Measurements from ENCODE around the gene TNS3.
A peak's percentile ranks its signal among the peaks of the same experiment; 100 is the strongest.
"Not testable (repeated sequence)": the region's sequence is repeated elsewhere in the genome, so short reads cannot be mapped to it uniquely, and the experiment has no call there.

Gene TNS3

GRCh38 chr7:47581804-47582763, at the start of gene TNS3:
Gene TNS3 (minus strand): TSS chr7:47582111. CDS start chr7:47439636, 142,475 bp downstream.
- peak; percentile 80 for DNase-seq

GRCh38 chr7:47631711-47632110, 49.8 kb upstream of the TNS3 start:
- no peak for DNase-seq

- no peak for DNase-seq
Observed at GRCh38 chr7:47627580-47628283, 45.8 kb upstream of the TNS3 start.

DNA sequence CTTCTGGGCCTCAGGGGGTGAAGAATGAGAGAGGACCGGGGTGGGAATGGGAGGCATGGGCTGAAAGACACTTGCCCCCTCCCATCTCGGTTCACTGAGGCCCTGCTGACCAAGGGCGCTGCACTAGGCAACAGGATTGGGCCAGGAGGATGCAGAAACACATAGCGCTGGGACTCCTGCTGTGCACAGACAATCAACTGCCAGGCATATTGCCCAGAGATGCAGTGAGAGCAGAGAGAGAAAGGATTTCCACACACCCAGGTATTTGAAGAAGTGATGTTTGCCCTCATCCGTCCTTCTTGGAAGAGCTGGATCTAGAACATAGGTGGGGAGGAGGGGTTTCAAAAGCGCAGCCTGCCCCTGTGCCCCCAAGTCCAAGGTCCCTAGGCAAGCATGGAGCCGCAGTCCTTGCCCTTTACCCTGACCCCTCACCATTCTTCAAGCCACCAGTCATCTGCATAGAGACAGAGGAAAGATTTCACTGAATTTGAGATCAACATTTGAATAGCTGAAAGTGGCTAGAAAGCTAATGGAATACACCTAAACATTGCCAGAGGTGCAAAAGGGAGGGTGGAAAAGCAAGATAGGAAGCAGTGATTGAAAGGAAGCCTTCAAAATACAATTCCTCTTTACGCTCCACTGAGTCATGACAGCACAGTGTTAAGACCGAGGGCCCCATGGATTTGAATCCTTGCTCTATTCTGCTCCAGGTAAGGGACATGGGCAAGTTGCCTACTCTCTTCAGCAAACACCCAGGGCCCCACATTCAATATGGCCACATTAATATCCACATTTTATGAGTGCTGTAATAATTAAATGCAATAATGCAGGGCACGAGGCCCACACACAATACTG, 44.2 kb upstream of the TNS3 start:
- peak; percentile 68 for DNase-seq

GRCh38 chr7:47624689-47625088, 42.8 kb upstream of the TNS3 start:
- DNase-seq = no peak

GRCh38 chr7:47622946-47623640, 41.2 kb upstream of the TNS3 start:
- no peak for DNase-seq

GRCh38 chr7:47622586-47622945, 40.7 kb upstream of the TNS3 start:
- no peak for DNase-seq

GRCh38 chr7:47621979-47622561, 40.2 kb upstream of the TNS3 start:
- DNase-seq = no peak

GRCh38 chr7:47621347-47621746, 39.4 kb upstream of the TNS3 start:
- no peak for DNase-seq

DNA sequence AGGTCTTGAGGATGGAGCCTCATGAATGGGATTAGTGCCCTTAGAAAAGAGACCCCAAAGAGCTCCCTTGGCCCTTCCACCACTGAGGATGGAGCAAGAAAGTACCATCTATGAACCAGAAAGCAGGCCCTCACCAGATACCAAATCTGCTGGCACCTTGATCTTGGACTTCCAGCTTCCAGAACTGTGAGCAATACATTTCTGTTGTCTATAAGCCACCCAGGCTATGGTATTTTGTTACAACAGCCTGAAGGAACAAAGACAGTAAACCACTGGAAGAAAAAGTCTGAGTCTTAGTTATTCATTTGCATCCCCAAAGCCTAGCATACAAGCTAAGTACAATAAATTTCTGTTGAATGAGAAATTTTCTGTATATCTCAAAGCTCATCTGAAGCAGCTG, 37.9 kb upstream of the TNS3 start:
- no peak for DNase-seq

DNA sequence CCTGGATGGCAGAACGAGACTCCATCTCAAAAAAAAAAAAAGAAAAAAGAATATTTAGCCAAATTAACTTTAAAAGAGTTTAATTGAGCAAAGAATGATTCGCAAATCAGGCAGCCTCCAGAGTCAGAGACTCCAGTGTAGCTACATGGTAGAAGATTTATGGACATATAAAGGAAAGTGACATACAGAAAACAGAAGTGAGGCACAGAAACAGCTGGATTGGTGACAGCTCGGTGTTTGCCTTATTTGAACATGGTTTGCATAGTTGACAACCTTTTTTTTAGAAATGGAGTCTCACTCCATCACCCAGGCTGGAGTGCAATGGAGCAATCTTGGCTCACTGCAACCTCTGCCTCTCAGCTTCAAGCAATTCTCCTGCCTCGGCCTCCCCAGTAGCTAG, 35.2 kb upstream of the TNS3 start:
- DNase-seq = no peak

DNA sequence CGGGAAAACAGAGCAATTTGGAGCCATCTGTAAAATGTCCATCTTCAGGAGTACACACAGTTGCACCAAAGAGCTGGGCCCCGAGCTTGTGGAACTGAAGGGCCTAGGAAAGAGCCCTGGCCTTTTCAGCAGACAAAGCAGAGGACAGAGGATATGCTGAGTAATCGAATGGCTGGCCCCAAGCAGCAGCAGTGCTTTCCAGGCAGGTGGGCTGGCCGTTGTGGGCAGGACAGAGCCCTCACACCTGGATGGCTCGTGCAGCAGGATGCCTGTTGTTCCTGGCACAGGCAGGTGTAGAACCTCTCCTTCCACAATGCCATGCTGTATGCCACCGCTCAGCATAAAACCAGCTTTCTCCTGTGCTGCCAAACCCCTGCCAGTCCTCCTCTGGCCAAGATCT, 32.5 kb upstream of the TNS3 start:
- DNase-seq = peak; percentile 64

DNA sequence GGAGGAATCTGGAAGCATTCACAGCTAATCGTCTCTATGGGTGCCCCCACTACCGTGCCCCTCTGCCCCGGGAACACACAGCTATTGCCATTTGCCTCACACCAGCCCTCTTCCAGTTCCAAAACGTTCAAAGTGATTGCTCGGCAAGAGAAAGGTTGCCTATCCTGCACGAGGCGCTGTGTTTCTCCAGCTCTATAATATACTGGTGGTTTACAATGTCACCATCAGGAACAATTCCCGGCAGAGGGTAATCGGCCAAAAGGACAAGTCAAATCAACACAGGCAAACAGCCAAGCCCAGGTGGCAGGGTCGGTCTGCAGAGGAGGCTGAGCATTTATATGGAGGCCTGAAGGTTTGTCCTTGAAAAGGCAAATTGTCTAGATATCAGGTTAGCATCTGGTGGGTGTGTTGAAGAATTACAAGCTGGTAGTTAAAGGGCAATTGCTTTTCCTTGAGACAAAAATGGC, 29.2 kb upstream of the TNS3 start:
- DNase-seq = peak; percentile 91

- DNase-seq = peak; percentile 97
Observed at GRCh38 chr7:47610506-47611044, 28.7 kb upstream of the TNS3 start.

- no peak for DNase-seq
Observed at GRCh38 chr7:47609803-47610452, 28.0 kb upstream of the TNS3 start.

GRCh38 chr7:47606593-47607046, 24.7 kb upstream of the TNS3 start:
- DNase-seq = not testable (repeated sequence)

DNA sequence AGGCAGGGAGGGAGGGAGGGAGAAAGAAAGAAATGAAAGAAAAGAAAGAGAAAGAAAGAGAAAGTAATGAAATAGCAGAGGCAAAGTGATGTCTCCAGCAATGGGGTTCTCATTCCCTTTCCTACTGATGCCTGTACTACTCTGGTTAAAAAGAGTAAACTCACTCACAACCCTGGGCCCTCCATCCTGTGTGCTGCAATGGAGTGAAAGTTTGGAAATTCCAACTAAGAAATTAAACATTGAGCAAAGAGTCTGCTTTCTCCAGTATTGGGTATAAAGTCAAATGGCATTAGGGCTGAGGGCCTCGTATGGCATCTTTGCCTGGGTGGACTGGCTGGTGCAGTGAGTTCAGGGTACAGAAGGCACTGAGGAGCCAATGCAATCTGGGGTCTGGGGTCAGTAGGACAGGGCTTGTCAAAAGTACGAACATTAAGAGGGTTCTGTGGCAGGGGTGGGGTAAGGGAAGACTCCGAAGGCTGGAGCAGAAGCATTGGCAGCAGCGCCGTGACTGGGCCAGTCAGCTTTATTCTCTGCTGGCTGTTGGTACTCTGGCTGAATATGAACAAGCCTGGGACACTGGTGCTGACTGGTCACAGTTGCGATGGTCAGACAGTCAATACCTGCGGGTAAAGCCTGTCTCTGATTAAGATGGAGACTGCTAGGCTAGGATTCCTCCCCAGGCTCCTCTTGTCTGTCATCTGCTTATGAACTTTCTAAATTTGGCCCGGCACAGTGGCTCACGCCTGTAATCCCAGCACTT, 24.1 kb upstream of the TNS3 start:
- no peak for DNase-seq

DNA sequence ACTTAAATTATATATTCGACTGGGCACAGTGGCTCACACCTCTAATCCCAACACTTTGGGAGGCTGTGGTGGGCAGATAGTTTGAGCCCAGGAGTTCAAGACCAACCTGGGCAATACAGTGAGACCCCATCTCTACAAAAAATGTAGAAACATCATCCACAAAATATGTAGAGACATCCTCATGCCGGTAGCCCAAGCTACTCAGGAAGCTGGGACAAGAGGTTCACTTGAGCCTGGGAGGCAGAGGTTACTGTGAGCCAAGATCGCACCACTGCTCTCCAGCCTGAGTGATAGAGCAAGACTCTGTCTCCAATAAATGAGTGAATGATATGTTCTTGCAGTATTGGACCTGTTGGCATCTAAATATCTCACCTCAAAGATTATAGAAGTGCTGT, 22.6 kb upstream of the TNS3 start:
- DNase-seq = no peak

- not testable (repeated sequence) for DNase-seq
Observed at GRCh38 chr7:47603514-47604255, 21.8 kb upstream of the TNS3 start.

Measured in NCI-H69 (cell line).